GM12878 (cell line): ENCODE data around the gene ACOT7. TPM values are rescaled to one million over a fixed set of nuclear protein-coding genes. Genes with fewer than 3 reads are reported as not detected.
"Not testable (repeated sequence)": the region's sequence is repeated elsewhere in the genome, so short reads cannot be mapped to it uniquely, and the experiment has no call there.

Experiments
- ATAC-seq: fragments of 200-7000 bp; cut with Tn5 transposase; 3 replicates; pipeline ENCODE4 v1.9.1; 2020; ENCODE audit warnings: mild to moderate bottlenecking, moderate library complexity
- BruUV-seq: library from RNA; stranded (reverse); fragments of 400-500 nt; replicated peaks from 2 replicates; lab custom pipeline; 2021; lab: Mats Ljungman, UMichigan
- CTCF ChIA-PET: fragments of 300-600 bp; sonication (Branson Sonifier 250); formaldehyde crosslinking; extraction: SDS; loops from one replicate; lab custom pipeline; 2021; ENCODE audit warnings: inconsistent platforms; lab: Yijun Ruan, JAX
- POLR2A ChIA-PET: fragments of 350-600 bp; formaldehyde crosslinking; extraction: SDS; loops from one replicate; lab custom pipeline; 2021; ENCODE audit warnings: inconsistent platforms; lab: Charles Lee
- RAD21 ChIA-PET: fragments of 300-600 bp; sonication (Branson Sonifier 250); formaldehyde crosslinking; loops from one replicate; lab custom pipeline; 2023; ENCODE audit warnings: antibody characterized with exemption; ENCODE audit not compliant: unreplicated experiment; lab: Charles Lee
- SMC1A ChIA-PET: fragments of 300-600 bp; sonication (Branson Sonifier 250); formaldehyde crosslinking; loops from one replicate; lab custom pipeline; 2023; ENCODE audit not compliant: unreplicated experiment, uncharacterized antibody; lab: Charles Lee
- DNase-seq: peaks from one replicate; pipeline ENCODE4 v3.0.0-alpha.2; 2011; ENCODE audit warnings: low read depth, low spot score
- FAIRE-seq: peaks from 3 replicates; lab custom pipeline; 2011; peaks lifted over from hg19 to GRCh38; lab: Jason Lieb, UNC
- H2AFZ ChIP-seq: 2 replicates; pipeline ENCODE4 v1.6.0; 2011; ENCODE audit warnings: low read depth, low read length, control low read depth; ENCODE audit not compliant: control insufficient read depth
- H3K27ac ChIP-seq: 2 replicates; pipeline ENCODE4 v1.5.1; 2011; ENCODE audit warnings: control low read depth; ENCODE audit not compliant: control insufficient read depth, insufficient read depth
- H3K27me3 ChIP-seq, 2 experiments: replicated peaks in 1 of 2; 2 replicates each; pipeline versions ENCODE4 v1.6.0 to v1.6.1; 2011; ENCODE audit warnings: low read length in 1 of 2; ENCODE audit not compliant: control insufficient read depth in 2 of 2, insufficient read depth in 2 of 2
- H3K36me3 ChIP-seq, 2 experiments: 2 replicates each; pipeline ENCODE4 v1.5.1; 2011; ENCODE audit warnings: low read length in 1 of 2; ENCODE audit not compliant: control insufficient read depth in 2 of 2, insufficient read depth in 2 of 2
- H3K4me1 ChIP-seq: 2 replicates; pipeline ENCODE4 v1.6.1; 2011; ENCODE audit warnings: mild to moderate bottlenecking, low read length, moderate library complexity, mixed read lengths; ENCODE audit not compliant: control insufficient read depth, insufficient read depth
- H3K4me2 ChIP-seq: 2 replicates; pipeline ENCODE4 v1.6.0; 2011; ENCODE audit warnings: control low read depth; ENCODE audit not compliant: control insufficient read depth, insufficient read depth
- H3K4me3 ChIP-seq: fragments of 200-600 bp; sonication (generic); 2 replicates; pipeline ENCODE4 v1.5.1; 2016
- H3K79me2 ChIP-seq: 2 replicates; pipeline ENCODE4 v1.6.0; 2011; ENCODE audit warnings: low read length; ENCODE audit not compliant: control insufficient read depth, insufficient read depth
- H3K9ac ChIP-seq: 2 replicates; pipeline ENCODE4 v1.8.0; 2011; ENCODE audit warnings: low read length, control low read depth, mixed read lengths; ENCODE audit not compliant: control insufficient read depth, insufficient read depth
- H3K9me3 ChIP-seq: replicated peaks from 3 replicates; pipeline ENCODE4 v1.5.1; 2011; ENCODE audit warnings: mild to moderate bottlenecking, low read length; ENCODE audit not compliant: control insufficient read depth, insufficient read depth
- H4K20me1 ChIP-seq: 2 replicates; pipeline ENCODE4 v1.6.0; 2011; ENCODE audit not compliant: control insufficient read depth, insufficient read depth
- TCF12 ChIP-seq: IDR thresholded peaks from 2 replicates; pipeline ENCODE4 v1.6.1; 2011; ENCODE audit warnings: low read depth, mild to moderate bottlenecking, low read length
- TCF3 ChIP-seq: IDR thresholded peaks from 2 replicates; pipeline ENCODE4 v1.6.1; 2012; ENCODE audit warnings: low read depth, mild to moderate bottlenecking, low read length, borderline replicate concordance; ENCODE audit not compliant: insufficient read depth
- WGBS: methylation state at CpG from one replicate; pipeline ENCODE4 v1.1.6; 2016; ENCODE audit warnings: low lambda C conversion rate; ENCODE audit not compliant: insufficient replicate concordance, insufficient coverage; ENCODE audit errors: missing lambda C conversion rate; 5-methylcytosine and 5-hydroxymethylcytosine counted together
- in situ Hi-C: fragments of 300-500 bp; cut with MboI; formaldehyde crosslinking; loops from 9 replicates; pipeline ENCODE4 v1.14.3; 2018; ENCODE audit warnings: mixed read lengths
- intact Hi-C: fragments of 100-400 bp; cut with micrococcal nuclease; formaldehyde crosslinking; loops from one replicate; pipeline ENCODE4 v1.14.2; 2022; ENCODE audit not compliant: unreplicated experiment
- polyA plus RNA-seq, 11 experiments: library from polyadenylated mRNA; depleted of rRNA in 4 of 11; unstranded in 6 of 11; stranded (reverse) in 5 of 11; fragments of >200 nt; fragmentation: Nextera tagmentation in 4 of 11; fragmentation: Illumina TruSeq in 1 of 11; extraction: Ambion mirVana in 4 of 11; extraction: Trizol in 1 of 11; gene quantifications; 1 replicate in 1 of 11; 2 replicates in 10 of 11; pipeline versions ENCODE4 v1.2.1 to v1.2.3, GENCODE V29; 2011 to 2016; ENCODE audit warnings: inconsistent platforms in 2 of 11, missing spikeins in 2 of 11, low read depth in 1 of 11
- total RNA-seq, 4 experiments: library from RNA; depleted of rRNA in 3 of 4; stranded (reverse); fragments of >200 nt in 3 of 4; fragmentation: Illumina TruSeq in 1 of 4; extraction: Trizol in 1 of 4; gene quantifications; 2 replicates each; pipeline versions ENCODE4 v1.2.1 to v1.2.3, GENCODE V29; 2013 to 2021
- TF ChIP-seq, protein P1 (sequence below): fragments of 450-650 bp; IDR thresholded peaks from 2 replicates; pipeline ENCODE4 v1.6.1; 2017; ENCODE audit warnings: mild to moderate bottlenecking, moderate library complexity

The ACOT7 gene
- total and polyA plus RNA-seq, 10 of the 15 experiments (the other 5 are each of a cell fraction or from before 2014, with no cell fraction given): 8.9 to 206 (median 61.2) TPM

DNA sequence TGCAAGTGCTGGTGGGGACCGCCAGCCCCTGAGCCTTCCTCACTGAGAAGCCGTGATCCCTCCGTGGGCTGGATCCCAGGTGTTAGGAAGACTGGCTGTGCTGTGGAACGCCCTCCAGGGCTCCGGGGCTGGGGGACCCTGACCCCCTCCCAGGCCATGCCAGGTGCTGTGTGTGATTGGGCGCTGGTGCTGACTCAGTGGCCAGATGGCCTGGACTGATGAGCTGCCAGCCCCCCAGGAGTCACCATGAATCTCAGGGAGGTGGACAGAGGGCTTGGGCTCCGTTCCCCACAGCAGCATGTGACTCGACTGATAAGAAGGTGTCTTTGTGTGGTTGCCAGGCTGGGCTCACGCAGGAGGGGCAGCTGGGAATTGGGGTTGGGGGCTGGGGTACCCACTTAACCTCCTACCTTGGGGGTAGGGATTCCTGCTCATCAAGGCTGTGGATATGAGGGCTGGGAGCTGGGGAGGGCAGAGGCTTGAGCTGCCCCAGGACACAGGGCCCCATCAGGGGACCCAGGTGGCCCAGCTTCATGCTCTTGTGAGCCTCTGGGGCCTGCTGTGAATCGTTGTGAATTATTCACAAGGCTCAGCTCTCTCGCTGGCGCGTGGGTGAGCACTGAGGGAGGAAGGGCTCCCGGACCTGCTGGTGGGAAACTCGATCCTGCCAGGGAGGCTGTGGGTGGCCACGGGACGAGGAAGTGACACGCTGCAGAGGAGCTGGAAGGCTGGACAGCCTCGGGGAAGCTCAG, 36.3 kb upstream of the ACOT7 start:
- SMC1A ChIA-PET: interaction anchor here (0.5 kb wide), 1 partner anchor 49 kb away, joined by 3 read pairs; no protein-coding TSS in a partner anchor
- POLR2A ChIA-PET: interaction anchor here (1.1 kb wide), 1 partner anchor 94 kb away, joined by 8 read pairs; no protein-coding TSS in a partner anchor
- intact Hi-C loops, H3K27me3 ChIP-seq, DNase-seq, BruUV-seq, in situ Hi-C loops, H3K27ac ChIP-seq, H3K9ac ChIP-seq, H4K20me1 ChIP-seq, H3K9me3 ChIP-seq, H2AFZ ChIP-seq, H3K4me2 ChIP-seq, H3K4me3 ChIP-seq, H3K79me2 ChIP-seq, H3K36me3 ChIP-seq, H3K4me1 ChIP-seq: not testable (repeated sequence)
- 16% methylated on average over 19 of the region's 19 CpGs for WGBS
- peak; percentile 13 for FAIRE-seq
- ATAC-seq: 0 out of 3 replicates have a peak, but pooled peaks have one; percentile 6
- RAD21 ChIA-PET: interaction anchor here (1.3 kb wide), 1 partner anchor 16 kb away, joined by 3 read pairs; no protein-coding TSS in a partner anchor
- CTCF ChIA-PET: interaction anchor here (1.0 to 10.9 kb wide), 4 partner anchors 9 to 336 kb away, joined by 3 to 137 read pairs (median 8); no protein-coding TSS in a partner anchor

DNA sequence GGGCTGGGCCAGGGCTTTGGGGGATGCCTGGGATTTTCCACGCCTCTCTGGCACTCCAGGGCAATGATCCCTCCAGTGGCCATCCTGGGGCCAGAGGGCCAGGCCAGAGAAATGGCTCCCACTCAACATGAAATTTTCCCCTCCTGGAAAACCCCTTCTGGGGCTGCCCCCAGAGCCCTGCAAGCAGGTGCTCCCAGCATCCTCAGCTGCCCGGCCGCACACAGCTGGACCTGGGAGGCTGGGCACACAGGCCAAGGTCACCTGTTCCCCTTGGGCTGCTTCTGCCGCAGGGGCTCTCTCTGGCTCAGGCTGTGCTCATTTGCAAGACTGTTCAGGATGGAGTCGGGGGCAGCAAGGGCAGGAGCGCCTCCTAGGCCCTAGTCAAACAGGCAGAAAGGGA, 34.9 kb upstream of the ACOT7 start:
- peaks cover 6 to 13% of the 10 kb centered on the region in 2 experiments; a peak in 3 of 4 replicates for H3K27me3 ChIP-seq
- H3K9ac ChIP-seq, in situ Hi-C loops, H3K79me2 ChIP-seq, H3K4me1 ChIP-seq, H3K4me3 ChIP-seq, H3K4me2 ChIP-seq, DNase-seq, H4K20me1 ChIP-seq, SMC1A ChIA-PET, FAIRE-seq, RAD21 ChIA-PET, H3K9me3 ChIP-seq, BruUV-seq, intact Hi-C loops, H3K36me3 ChIP-seq, H3K27ac ChIP-seq, H2AFZ ChIP-seq, POLR2A ChIA-PET: not testable (repeated sequence)
- ATAC-seq: peak; percentile 62
- TF ChIP-seq TCF3: 0 out of 2 replicates have a peak, but pooled peaks have one; percentile 27
- TF ChIP-seq TCF12: peak; percentile 76
- TF ChIP-seq, protein P1, sequence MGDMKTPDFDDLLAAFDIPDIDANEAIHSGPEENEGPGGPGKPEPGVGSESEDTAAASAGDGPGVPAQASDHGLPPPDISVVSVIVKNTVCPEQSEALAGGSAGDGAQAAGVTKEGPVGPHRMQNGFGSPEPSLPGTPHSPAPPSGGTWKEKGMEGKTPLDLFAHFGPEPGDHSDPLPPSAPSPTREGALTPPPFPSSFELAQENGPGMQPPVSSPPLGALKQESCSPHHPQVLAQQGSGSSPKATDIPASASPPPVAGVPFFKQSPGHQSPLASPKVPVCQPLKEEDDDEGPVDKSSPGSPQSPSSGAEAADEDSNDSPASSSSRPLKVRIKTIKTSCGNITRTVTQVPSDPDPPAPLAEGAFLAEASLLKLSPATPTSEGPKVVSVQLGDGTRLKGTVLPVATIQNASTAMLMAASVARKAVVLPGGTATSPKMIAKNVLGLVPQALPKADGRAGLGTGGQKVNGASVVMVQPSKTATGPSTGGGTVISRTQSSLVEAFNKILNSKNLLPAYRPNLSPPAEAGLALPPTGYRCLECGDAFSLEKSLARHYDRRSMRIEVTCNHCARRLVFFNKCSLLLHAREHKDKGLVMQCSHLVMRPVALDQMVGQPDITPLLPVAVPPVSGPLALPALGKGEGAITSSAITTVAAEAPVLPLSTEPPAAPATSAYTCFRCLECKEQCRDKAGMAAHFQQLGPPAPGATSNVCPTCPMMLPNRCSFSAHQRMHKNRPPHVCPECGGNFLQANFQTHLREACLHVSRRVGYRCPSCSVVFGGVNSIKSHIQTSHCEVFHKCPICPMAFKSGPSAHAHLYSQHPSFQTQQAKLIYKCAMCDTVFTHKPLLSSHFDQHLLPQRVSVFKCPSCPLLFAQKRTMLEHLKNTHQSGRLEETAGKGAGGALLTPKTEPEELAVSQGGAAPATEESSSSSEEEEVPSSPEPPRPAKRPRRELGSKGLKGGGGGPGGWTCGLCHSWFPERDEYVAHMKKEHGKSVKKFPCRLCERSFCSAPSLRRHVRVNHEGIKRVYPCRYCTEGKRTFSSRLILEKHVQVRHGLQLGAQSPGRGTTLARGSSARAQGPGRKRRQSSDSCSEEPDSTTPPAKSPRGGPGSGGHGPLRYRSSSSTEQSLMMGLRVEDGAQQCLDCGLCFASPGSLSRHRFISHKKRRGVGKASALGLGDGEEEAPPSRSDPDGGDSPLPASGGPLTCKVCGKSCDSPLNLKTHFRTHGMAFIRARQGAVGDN: 0 out of 2 replicates have a peak, but pooled peaks have one; percentile 22
- CTCF ChIA-PET: interaction anchor here (0.7 to 10.9 kb wide), 2 partner anchors 12 to 41 kb away, joined by 4 to 137 read pairs; no protein-coding TSS in a partner anchor
- WGBS: 2% methylated on average over 6 of the region's 6 CpGs
